Measurements from ENCODE around the gene CDK18.

Gene CDK18

DNA sequence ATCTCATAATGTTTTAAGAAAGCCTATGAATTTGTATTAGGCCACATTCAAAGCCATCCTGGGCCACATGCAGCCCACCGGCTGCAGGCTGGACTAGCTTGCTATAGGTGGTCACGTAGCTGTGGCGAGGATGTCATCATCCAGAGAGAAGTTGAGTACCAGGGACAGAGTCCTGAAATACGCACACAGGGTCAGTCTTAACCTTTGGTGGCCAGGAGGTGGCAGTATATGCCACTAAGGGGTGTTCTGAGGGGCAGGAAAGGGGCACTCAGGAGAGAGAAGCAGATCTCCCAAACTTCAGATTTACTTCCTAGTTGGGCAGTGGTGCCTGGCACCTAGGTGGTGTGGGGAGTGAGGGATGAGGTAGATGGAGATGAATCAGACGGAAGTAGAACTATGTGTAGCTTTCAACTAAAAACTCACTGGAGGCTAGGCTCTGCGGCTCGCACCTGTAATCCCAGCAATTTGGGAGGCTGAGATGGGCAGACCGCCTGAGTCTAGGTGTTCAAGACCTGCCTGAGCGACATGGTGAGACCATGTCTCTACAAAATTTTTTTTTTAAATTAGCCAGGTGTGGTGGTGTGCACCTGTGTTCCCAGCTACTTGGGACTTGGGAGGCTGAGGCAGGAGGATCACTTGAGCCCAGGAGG is 16.3 kb upstream of the CDK18 start (continued):
- TF ChIP-seq, protein P1, sequence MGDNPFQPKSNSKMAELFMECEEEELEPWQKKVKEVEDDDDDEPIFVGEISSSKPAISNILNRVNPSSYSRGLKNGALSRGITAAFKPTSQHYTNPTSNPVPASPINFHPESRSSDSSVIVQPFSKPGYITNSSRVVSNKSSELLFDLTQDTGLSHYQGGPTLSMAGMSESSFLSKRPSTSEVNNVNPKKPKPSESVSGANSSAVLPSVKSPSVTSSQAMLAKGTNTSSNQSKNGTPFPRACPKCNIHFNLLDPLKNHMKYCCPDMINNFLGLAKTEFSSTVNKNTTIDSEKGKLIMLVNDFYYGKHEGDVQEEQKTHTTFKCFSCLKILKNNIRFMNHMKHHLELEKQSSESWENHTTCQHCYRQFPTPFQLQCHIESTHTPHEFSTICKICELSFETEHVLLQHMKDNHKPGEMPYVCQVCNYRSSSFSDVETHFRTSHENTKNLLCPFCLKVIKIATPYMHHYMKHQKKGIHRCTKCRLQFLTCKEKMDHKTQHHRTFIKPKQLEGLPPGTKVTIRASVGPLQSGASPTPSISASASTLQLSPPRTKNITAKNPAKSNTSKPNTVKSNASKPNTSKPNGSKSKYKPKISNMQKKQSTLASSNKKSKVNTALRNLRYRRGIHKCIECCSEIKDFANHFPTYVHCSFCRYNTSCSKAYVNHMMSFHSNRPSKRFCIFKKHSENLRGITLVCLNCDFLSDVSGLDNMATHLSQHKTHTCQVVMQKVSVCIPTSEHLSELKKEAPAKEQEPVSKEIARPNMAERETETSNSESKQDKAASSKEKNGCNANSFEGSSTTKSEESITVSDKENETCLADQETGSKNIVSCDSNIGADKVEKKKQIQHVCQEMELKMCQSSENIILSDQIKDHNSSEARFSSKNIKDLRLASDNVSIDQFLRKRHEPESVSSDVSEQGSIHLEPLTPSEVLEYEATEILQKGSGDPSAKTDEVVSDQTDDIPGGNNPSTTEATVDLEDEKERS (tag by site-specific recombination; IDR thresholded peaks at IDR 0.05), result no peak
- no peak for TF ChIP-seq ZNF621 (tag by site-specific recombination; IDR thresholded peaks at IDR 0.05)
- TF ChIP-seq ZFP3 (tag by site-specific recombination; IDR thresholded peaks at IDR 0.05; ENCODE audit: low read depth), result no peak
- TF ChIP-seq ZNF138 (tag by site-specific recombination; IDR thresholded peaks at IDR 0.05; ENCODE audit: borderline replicate concordance), result no peak
- TF ChIP-seq REPIN1 (tag by site-specific recombination; IDR thresholded peaks at IDR 0.05; ENCODE audit: low read depth), result no peak
- no peak for TF ChIP-seq ZBTB11 (tag by site-specific recombination; conservative IDR thresholded peaks at IDR 0.05; ENCODE audit: low read depth)
- TF ChIP-seq SP2 (tag by site-specific recombination; IDR thresholded peaks at IDR 0.05), result no peak
- no peak for TF ChIP-seq ZNF404 (tag by site-specific recombination; IDR thresholded peaks at IDR 0.05)
- TF ChIP-seq HOXA7 (CRISPR knock-in tag; IDR thresholded peaks at IDR 0.05; ENCODE audit: borderline replicate concordance), result no peak
- no peak for TF ChIP-seq ZNF692 (tag by site-specific recombination; IDR thresholded peaks at IDR 0.05)
- TF ChIP-seq ZFP69B (tag by site-specific recombination; IDR thresholded peaks at IDR 0.05), result no peak
- TF ChIP-seq, protein P2, sequence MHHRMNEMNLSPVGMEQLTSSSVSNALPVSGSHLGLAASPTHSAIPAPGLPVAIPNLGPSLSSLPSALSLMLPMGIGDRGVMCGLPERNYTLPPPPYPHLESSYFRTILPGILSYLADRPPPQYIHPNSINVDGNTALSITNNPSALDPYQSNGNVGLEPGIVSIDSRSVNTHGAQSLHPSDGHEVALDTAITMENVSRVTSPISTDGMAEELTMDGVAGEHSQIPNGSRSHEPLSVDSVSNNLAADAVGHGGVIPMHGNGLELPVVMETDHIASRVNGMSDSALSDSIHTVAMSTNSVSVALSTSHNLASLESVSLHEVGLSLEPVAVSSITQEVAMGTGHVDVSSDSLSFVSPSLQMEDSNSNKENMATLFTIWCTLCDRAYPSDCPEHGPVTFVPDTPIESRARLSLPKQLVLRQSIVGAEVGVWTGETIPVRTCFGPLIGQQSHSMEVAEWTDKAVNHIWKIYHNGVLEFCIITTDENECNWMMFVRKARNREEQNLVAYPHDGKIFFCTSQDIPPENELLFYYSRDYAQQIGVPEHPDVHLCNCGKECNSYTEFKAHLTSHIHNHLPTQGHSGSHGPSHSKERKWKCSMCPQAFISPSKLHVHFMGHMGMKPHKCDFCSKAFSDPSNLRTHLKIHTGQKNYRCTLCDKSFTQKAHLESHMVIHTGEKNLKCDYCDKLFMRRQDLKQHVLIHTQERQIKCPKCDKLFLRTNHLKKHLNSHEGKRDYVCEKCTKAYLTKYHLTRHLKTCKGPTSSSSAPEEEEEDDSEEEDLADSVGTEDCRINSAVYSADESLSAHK (tag by site-specific recombination; IDR thresholded peaks at IDR 0.05), result no peak
- 0 out of 2 replicates have a peak, but pooled peaks have one; percentile 17 for TF ChIP-seq ZXDB (tag by site-specific recombination; IDR thresholded peaks at IDR 0.05)
- no peak for TF ChIP-seq ZNF211 (tag by site-specific recombination; IDR thresholded peaks at IDR 0.05; ENCODE audit: low read depth)
- TF ChIP-seq ZNF350 (tag by site-specific recombination; IDR thresholded peaks at IDR 0.05), result no peak
- 0 out of 2 replicates have a peak, but pooled peaks have one; percentile 26 for TF ChIP-seq SP7 (tag by site-specific recombination; IDR thresholded peaks at IDR 0.05)
- TF ChIP-seq, protein P3, sequence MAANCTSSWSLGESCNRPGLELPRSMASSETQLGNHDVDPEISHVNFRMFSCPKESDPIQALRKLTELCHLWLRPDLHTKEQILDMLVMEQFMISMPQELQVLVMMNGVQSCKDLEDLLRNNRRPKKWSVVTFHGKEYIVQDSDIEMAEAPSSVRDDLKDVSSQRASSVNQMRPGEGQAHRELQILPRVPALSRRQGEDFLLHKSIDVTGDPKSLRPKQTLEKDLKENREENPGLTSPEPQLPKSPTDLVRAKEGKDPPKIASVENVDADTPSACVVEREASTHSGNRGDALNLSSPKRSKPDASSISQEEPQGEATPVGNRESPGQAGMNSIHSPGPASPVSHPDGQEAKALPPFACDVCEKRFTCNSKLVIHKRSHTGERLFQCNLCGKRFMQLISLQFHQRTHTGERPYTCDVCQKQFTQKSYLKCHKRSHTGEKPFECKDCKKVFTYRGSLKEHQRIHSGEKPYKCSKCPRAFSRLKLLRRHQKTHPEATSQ (tag by site-specific recombination; IDR thresholded peaks at IDR 0.05), result no peak
- TF ChIP-seq, protein P4, sequence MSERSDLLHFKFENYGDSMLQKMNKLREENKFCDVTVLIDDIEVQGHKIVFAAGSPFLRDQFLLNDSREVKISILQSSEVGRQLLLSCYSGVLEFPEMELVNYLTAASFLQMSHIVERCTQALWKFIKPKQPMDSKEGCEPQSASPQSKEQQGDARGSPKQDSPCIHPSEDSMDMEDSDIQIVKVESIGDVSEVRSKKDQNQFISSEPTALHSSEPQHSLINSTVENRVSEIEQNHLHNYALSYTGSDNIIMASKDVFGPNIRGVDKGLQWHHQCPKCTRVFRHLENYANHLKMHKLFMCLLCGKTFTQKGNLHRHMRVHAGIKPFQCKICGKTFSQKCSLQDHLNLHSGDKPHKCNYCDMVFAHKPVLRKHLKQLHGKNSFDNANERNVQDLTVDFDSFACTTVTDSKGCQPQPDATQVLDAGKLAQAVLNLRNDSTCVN (tag by site-specific recombination; optimal IDR thresholded peaks at IDR 0.05), result no peak
- no peak for TF ChIP-seq ZNF785 (tag by site-specific recombination; IDR thresholded peaks at IDR 0.05)
- no peak for TF ChIP-seq MYNN (tag by site-specific recombination; IDR thresholded peaks at IDR 0.05; ENCODE audit: borderline replicate concordance)
- TF ChIP-seq ZNF701 (tag by site-specific recombination; IDR thresholded peaks at IDR 0.05), result no peak
- TF ChIP-seq, protein P5, sequence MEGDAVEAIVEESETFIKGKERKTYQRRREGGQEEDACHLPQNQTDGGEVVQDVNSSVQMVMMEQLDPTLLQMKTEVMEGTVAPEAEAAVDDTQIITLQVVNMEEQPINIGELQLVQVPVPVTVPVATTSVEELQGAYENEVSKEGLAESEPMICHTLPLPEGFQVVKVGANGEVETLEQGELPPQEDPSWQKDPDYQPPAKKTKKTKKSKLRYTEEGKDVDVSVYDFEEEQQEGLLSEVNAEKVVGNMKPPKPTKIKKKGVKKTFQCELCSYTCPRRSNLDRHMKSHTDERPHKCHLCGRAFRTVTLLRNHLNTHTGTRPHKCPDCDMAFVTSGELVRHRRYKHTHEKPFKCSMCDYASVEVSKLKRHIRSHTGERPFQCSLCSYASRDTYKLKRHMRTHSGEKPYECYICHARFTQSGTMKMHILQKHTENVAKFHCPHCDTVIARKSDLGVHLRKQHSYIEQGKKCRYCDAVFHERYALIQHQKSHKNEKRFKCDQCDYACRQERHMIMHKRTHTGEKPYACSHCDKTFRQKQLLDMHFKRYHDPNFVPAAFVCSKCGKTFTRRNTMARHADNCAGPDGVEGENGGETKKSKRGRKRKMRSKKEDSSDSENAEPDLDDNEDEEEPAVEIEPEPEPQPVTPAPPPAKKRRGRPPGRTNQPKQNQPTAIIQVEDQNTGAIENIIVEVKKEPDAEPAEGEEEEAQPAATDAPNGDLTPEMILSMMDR (tag by site-specific recombination; IDR thresholded peaks at IDR 0.05), result peak; percentile 59; the same call in 1 of the 2 replicates
- no peak for TF ChIP-seq PRDM1 (tag by site-specific recombination; IDR thresholded peaks at IDR 0.05)
- TF ChIP-seq ZNF623 (tag by site-specific recombination; IDR thresholded peaks at IDR 0.05), result no peak
- no peak for TF ChIP-seq ZBTB21 (tag by site-specific recombination; IDR thresholded peaks at IDR 0.05)

Measured in HEK293 (cell line).